Lower leg skin (tissue), 3 donors: ENCODE measurements around the gene SLC25A31.

ENCODE experiments used
- CTCF ChIP-seq, 3 donors: fragments of 450-650 bp; IDR thresholded peaks; one replicate each; pipeline ENCODE4 v1.5.1; 2016; ENCODE audit warnings: antibody characterized with exemption in 3 of 3, mild to moderate bottlenecking in 3 of 3, moderate library complexity in 2 of 3
- POLR2A ChIP-seq, 2 donors: fragments of 450-650 bp; IDR thresholded peaks; one replicate each; pipeline ENCODE4 v1.6.1; 2016 to 2017; ENCODE audit warnings: antibody characterized with exemption in 2 of 2, mild to moderate bottlenecking in 1 of 2, moderate library complexity in 1 of 2

GRCh38 chr4:127748957-127749356 lies 18.8 kb downstream of the SLC25A31 start:
- TF ChIP-seq CTCF (IDR thresholded peaks at IDR 0.05) (no peak), POLR2A (IDR thresholded peaks at IDR 0.05) (no peak)
